Activated naive CD8-positive, alpha-beta T cell treated with anti-CD3 and anti-CD28 coated beads for 36 hours (primary cell): Measurements from ENCODE around the gene MLNR. TPM values are rescaled to one million over a fixed set of nuclear protein-coding genes. Genes with fewer than 3 reads are reported as not detected.

Experiments used
- DNase-seq: peaks from one replicate; pipeline ENCODE4 v3.0.0; 2021
- H3K27ac Mint-ChIP-seq: one replicate; pipeline ENCODE4 v1.8.0; 2022; ENCODE audit warnings: mild to moderate bottlenecking, moderate library complexity, mixed read lengths
- H3K27me3 Mint-ChIP-seq: one replicate; pipeline ENCODE4 v1.8.0; 2022; ENCODE audit warnings: mild to moderate bottlenecking, mixed read lengths
- H3K36me3 Mint-ChIP-seq: one replicate; pipeline ENCODE4 v1.8.0; 2021; ENCODE audit warnings: mild to moderate bottlenecking, mixed read lengths
- H3K4me1 Mint-ChIP-seq: one replicate; pipeline ENCODE4 v1.8.0; 2021; ENCODE audit warnings: mixed read lengths
- H3K4me3 Mint-ChIP-seq: one replicate; pipeline ENCODE4 v1.8.0; 2022; ENCODE audit warnings: mild to moderate bottlenecking, moderate library complexity, mixed read lengths
- H3K9me3 Mint-ChIP-seq: one replicate; pipeline ENCODE4 v1.8.0; 2022; ENCODE audit warnings: mixed read lengths
- total RNA-seq, 2 experiments: library from RNA; stranded (reverse); gene quantifications; one replicate each; pipeline ENCODE4 v1.2.3, GENCODE V29; 2021

MLNR gene
- not detected for total RNA-seq

- peaks cover 3% of the 10 kb centered on the region for H3K36me3 Mint-ChIP-seq
Observed at GRCh38 chr13:49220036-49220855, at the start of gene MLNR. Gene MLNR, plus strand, starts transcription at chr13:49220338. Its CDS starts 0 bp downstream, at chr13:49220338.

GRCh38 chr13:49171359-49171758 is 48.8 kb upstream of the MLNR start:
- DNase-seq: no peak
- no peak overlapping the region for H3K4me3 Mint-ChIP-seq
- H3K4me1 Mint-ChIP-seq: peaks cover 2% of the 10 kb centered on the region
- no peak overlapping the region for H3K27ac Mint-ChIP-seq
- no peaks in the 10 kb centered on the region for H3K9me3 Mint-ChIP-seq
- H3K36me3 Mint-ChIP-seq: peaks cover 22% of the 10 kb centered on the region
- H3K27me3 Mint-ChIP-seq: no peaks in the 10 kb centered on the region

More at GRCh38 chr13:49220036-49220855, at the start of gene MLNR:
- Mint-ChIP-seq H3K27me3 (peaks cover 76% of the 10 kb centered on the region), H3K27ac (no peak within 1 kb of the TSS), H3K9me3 (peaks cover 1% of the 10 kb centered on the region), H3K4me3 (peak within 1 kb of the TSS; percentile 58), H3K4me1 (peaks cover 3% of the 10 kb centered on the region)
- DNase-seq: peak; percentile 62

GRCh38 chr13:49183672-49184325 is 36.3 kb upstream of the MLNR start:
- peaks cover 22% of the 10 kb centered on the region for H3K4me1 Mint-ChIP-seq
- no peak overlapping the region for H3K27ac Mint-ChIP-seq
- H3K27me3 Mint-ChIP-seq: no peaks in the 10 kb centered on the region
- no peak overlapping the region for H3K4me3 Mint-ChIP-seq
- H3K9me3 Mint-ChIP-seq: no peaks in the 10 kb centered on the region
- peaks cover 29% of the 10 kb centered on the region for H3K36me3 Mint-ChIP-seq
- DNase-seq: no peak

- H3K4me3 Mint-ChIP-seq: no peak overlapping the region
- peaks cover 30% of the 10 kb centered on the region for H3K36me3 Mint-ChIP-seq
- peak overlapping the region; percentile 66 for H3K27ac Mint-ChIP-seq
- no peak for DNase-seq
- H3K9me3 Mint-ChIP-seq: no peaks in the 10 kb centered on the region
- peaks cover 22% of the 10 kb centered on the region for H3K4me1 Mint-ChIP-seq
- H3K27me3 Mint-ChIP-seq: no peaks in the 10 kb centered on the region
Observed at GRCh38 chr13:49184621-49185020, 35.5 kb upstream of the MLNR start.

GRCh38 chr13:49185264-49185663 is 34.9 kb upstream of the MLNR start:
- no peak for DNase-seq
- H3K27ac Mint-ChIP-seq: peak overlapping the region; percentile 54
- H3K4me1 Mint-ChIP-seq: peaks cover 22% of the 10 kb centered on the region
- H3K27me3 Mint-ChIP-seq: no peaks in the 10 kb centered on the region
- peaks cover 29% of the 10 kb centered on the region for H3K36me3 Mint-ChIP-seq
- H3K9me3 Mint-ChIP-seq: no peaks in the 10 kb centered on the region
- no peak overlapping the region for H3K4me3 Mint-ChIP-seq

- peaks cover 28% of the 10 kb centered on the region for H3K36me3 Mint-ChIP-seq
- H3K27ac Mint-ChIP-seq: no peak overlapping the region
- H3K27me3 Mint-ChIP-seq: no peaks in the 10 kb centered on the region
- H3K4me1 Mint-ChIP-seq: peaks cover 18% of the 10 kb centered on the region
- H3K4me3 Mint-ChIP-seq: no peak overlapping the region
- no peak for DNase-seq
- no peaks in the 10 kb centered on the region for H3K9me3 Mint-ChIP-seq
Observed at GRCh38 chr13:49190901-49191300, 29.2 kb upstream of the MLNR start.

GRCh38 chr13:49206641-49207040 is 13.5 kb upstream of the MLNR start:
- H3K4me1 Mint-ChIP-seq: no peaks in the 10 kb centered on the region
- H3K27me3 Mint-ChIP-seq: no peaks in the 10 kb centered on the region
- H3K4me3 Mint-ChIP-seq: no peak overlapping the region
- no peak overlapping the region for H3K27ac Mint-ChIP-seq
- no peak for DNase-seq
- no peaks in the 10 kb centered on the region for H3K9me3 Mint-ChIP-seq
- H3K36me3 Mint-ChIP-seq: peaks cover 14% of the 10 kb centered on the region

GRCh38 chr13:49208619-49209018 is 11.5 kb upstream of the MLNR start:
- Mint-ChIP-seq H3K4me3 (no peak overlapping the region), H3K36me3 (peaks cover 17% of the 10 kb centered on the region), H3K9me3 (no peaks in the 10 kb centered on the region), H3K27ac (no peak overlapping the region), H3K27me3 (no peaks in the 10 kb centered on the region), H3K4me1 (no peaks in the 10 kb centered on the region)
- no peak for DNase-seq

GRCh38 chr13:49210114-49210513 is 10.0 kb upstream of the MLNR start:
- Mint-ChIP-seq H3K36me3 (peaks cover 17% of the 10 kb centered on the region), H3K4me3 (no peak overlapping the region), H3K27me3 (no peaks in the 10 kb centered on the region), H3K9me3 (no peaks in the 10 kb centered on the region), H3K4me1 (peaks cover 8% of the 10 kb centered on the region), H3K27ac (no peak overlapping the region)
- DNase-seq: no peak

GRCh38 chr13:49210669-49211068 is 9.5 kb upstream of the MLNR start:
- Mint-ChIP-seq H3K27ac (no peak overlapping the region), H3K4me3 (no peak overlapping the region), H3K9me3 (no peaks in the 10 kb centered on the region), H3K27me3 (no peaks in the 10 kb centered on the region), H3K36me3 (peaks cover 17% of the 10 kb centered on the region), H3K4me1 (peaks cover 9% of the 10 kb centered on the region)
- DNase-seq: no peak

- Mint-ChIP-seq H3K27me3 (peaks cover 20% of the 10 kb centered on the region), H3K4me3 (no peak overlapping the region), H3K4me1 (peaks cover 9% of the 10 kb centered on the region), H3K36me3 (peaks cover 17% of the 10 kb centered on the region), H3K27ac (no peak overlapping the region), H3K9me3 (peaks cover 1% of the 10 kb centered on the region)
- DNase-seq: no peak
Observed at GRCh38 chr13:49213539-49213938, 6.6 kb upstream of the MLNR start.

- peaks cover 9% of the 10 kb centered on the region for H3K4me1 Mint-ChIP-seq
- H3K27ac Mint-ChIP-seq: no peak overlapping the region
- H3K36me3 Mint-ChIP-seq: peaks cover 17% of the 10 kb centered on the region
- H3K27me3 Mint-ChIP-seq: peaks cover 28% of the 10 kb centered on the region
- peaks cover 1% of the 10 kb centered on the region for H3K9me3 Mint-ChIP-seq
- H3K4me3 Mint-ChIP-seq: no peak overlapping the region
- no peak for DNase-seq
Observed at GRCh38 chr13:49213997-49214916, 5.9 kb upstream of the MLNR start.

- peaks cover 13% of the 10 kb centered on the region for H3K36me3 Mint-ChIP-seq
- peaks cover 9% of the 10 kb centered on the region for H3K4me1 Mint-ChIP-seq
- peaks cover 34% of the 10 kb centered on the region for H3K27me3 Mint-ChIP-seq
- DNase-seq: peak; percentile 28
- H3K4me3 Mint-ChIP-seq: no peak overlapping the region
- H3K27ac Mint-ChIP-seq: no peak overlapping the region
- H3K9me3 Mint-ChIP-seq: peaks cover 1% of the 10 kb centered on the region
Observed at GRCh38 chr13:49214917-49215376, 5.2 kb upstream of the MLNR start.

- H3K27ac Mint-ChIP-seq: peak overlapping the region; percentile 9
- peaks cover 12% of the 10 kb centered on the region for H3K4me1 Mint-ChIP-seq
- no peak for DNase-seq
- H3K9me3 Mint-ChIP-seq: peaks cover 1% of the 10 kb centered on the region
- peaks cover 41% of the 10 kb centered on the region for H3K27me3 Mint-ChIP-seq
- H3K36me3 Mint-ChIP-seq: peaks cover 10% of the 10 kb centered on the region
- H3K4me3 Mint-ChIP-seq: no peak overlapping the region
Observed at GRCh38 chr13:49216334-49216733, 3.8 kb upstream of the MLNR start.
